NCI-H2227 treated with DMSO at 0.1 percent for 48 hours (cell line): Measurements from ENCODE around the gene CFAP206.

Experiments
- DNase-seq: peaks from one replicate; lab custom pipeline; 2025; lab: John Stamatoyannopoulos, UW

CFAP206 gene

GRCh38 chr6:87407901-87408720 lies at the start of gene CFAP206:
CFAP206 (plus strand) TSS chr6:87407972; CDS start chr6:87409840, 1,868 bp downstream.
- peak; percentile 80 for DNase-seq

DNA sequence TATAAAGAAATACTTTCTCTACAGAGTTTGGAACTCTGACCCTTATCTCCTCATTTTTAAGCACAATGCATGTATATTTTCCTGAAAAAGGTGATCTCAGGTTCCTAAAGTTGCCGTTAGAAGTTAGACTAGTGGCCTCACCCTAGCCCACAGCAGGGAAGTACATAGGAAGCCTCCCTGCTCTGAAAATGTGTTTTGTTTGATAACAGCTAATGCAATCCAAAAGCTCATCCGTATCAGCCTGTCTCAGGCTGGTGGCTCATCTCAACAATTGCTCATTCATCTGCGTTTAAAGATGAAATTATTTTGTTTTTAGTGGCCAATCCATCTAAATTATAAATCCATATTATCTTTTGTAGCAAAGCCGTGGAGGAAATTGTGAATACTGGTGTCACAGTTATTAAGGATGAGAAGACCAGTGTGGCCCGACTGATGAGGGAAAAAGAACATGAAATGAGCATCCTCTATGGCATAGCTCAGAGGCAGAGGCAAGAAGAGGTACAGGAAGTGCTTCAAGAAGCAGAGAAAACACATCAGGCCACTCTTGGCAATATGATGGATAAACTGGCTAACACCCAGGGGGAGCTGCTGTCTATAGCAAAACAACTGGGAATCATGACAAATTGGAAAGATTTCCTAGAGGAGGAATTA lies 43.0 kb upstream of the CFAP206 start:
- DNase-seq, result no peak

GRCh38 chr6:87366072-87366827 lies 41.5 kb upstream of the CFAP206 start:
- no peak for DNase-seq

GRCh38 chr6:87366899-87367298 lies 40.9 kb upstream of the CFAP206 start:
- DNase-seq, result no peak

DNA sequence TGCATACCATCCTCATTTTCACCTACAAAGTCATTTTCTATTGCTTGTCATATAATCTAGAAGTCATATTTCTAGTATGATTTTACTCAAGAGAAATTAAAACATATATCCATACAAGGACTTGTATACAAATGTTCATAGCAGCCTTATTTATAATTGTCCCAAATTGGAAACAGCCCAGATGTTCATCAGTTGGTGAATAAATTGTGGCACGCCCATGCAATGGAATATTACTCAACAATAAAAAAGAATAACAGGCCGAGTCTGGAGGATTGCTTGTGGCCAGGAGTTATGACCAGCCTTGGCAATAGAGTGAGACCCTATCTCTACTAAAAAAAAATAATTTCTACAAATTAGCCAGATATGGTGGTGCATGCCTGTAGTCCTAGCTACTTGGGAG lies 34.4 kb upstream of the CFAP206 start:
- no peak for DNase-seq

DNA sequence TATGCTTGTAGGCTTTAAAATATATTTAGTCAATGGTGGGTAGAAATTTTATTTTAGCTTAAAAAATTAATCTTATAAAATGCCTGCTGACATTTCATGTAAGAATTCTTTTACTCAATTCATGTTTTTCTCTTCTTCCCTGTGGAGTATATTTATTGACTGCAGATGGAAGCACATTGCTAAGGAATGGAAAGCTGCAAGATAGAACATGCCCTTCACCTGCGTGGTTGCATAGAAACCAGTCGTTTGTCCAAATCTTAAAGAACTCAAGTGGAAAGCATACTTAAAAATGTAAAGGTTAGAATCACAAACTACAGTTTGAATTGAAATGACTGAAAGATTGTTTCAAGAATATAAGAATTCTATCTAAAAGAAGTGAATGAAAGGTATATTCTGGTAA lies 32.5 kb upstream of the CFAP206 start:
- no peak for DNase-seq

DNA sequence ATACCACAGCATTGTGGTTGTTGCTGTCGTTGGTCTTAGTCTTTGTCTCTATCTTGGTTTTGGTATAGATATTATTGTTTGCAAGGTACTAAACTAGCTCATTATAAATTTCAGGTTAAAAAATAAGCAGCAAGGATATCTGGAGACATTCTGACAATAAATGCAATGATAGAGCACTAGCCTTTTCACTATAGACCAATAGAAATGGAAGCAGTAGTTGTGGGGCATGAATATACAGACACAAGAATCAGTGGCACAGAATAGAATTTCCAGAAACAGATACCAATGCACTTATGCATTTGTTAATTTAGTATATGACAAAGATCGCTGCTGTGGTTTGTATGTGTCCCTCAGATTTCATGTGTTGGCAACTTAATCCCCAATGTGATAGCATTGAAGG lies 31.1 kb upstream of the CFAP206 start:
- DNase-seq, result no peak

DNA sequence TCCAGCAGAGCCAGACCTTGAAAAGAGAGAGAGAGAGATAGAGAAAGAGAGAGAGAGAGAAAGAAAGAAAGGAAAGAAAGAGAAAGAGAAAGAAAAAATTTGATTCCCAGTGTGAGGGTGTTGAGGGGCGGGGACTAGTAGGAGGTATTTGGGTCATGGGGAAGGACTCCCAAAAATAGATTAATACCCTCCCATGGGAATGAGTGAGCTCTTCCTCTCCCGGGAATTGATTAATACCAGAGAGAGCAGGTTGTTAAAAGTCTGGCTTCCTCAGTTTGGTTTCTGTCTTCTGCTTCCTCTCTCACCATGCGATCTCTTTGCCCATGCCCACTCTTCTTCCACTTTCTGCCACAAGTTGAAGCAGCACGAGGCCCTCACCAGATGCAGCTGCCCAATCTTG lies 28.8 kb upstream of the CFAP206 start:
- no peak for DNase-seq

- no peak for DNase-seq
Measured at GRCh38 chr6:87382861-87383260, 24.9 kb upstream of the CFAP206 start.

DNA sequence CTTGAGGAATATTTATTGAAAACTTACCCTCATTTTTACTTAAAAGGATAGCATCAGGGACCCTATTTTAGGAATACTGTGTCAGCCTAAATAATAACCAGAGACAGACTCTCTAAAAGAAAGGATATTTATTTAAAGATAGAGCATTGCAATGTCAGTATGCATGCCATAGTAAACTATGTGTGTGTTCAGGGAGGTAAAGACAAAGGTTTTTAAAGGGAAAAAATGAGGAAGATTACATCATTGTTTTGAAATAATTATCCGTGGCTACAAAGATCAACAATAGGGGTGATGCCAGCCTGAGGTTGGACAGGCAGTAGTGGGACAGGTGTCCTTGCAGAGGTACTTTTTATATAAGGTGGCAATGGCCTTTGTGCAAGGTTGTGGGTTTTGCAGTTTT lies 23.7 kb upstream of the CFAP206 start:
- no peak for DNase-seq

- DNase-seq, result no peak
Measured at GRCh38 chr6:87384449-87384848, 23.3 kb upstream of the CFAP206 start.

DNA sequence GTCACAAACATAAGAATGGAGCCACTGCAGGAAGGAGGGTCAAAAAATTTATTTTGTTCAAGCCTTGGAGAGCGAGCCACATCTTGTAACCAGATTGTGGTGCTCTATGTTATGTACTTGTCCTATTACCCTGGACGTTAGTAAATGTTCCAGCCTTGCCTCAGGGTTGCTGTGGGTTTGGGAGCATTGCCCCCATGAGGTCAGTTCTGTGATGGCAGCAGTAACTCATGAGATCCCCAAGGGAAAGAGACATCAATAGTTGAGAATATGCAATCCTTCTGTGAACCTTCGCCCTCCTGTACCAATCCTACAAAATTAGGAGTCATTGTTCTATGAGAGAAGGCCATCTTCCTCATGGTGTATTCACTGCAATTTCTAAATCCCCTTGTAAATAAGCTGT lies 16.4 kb upstream of the CFAP206 start:
- DNase-seq, result no peak

DNA sequence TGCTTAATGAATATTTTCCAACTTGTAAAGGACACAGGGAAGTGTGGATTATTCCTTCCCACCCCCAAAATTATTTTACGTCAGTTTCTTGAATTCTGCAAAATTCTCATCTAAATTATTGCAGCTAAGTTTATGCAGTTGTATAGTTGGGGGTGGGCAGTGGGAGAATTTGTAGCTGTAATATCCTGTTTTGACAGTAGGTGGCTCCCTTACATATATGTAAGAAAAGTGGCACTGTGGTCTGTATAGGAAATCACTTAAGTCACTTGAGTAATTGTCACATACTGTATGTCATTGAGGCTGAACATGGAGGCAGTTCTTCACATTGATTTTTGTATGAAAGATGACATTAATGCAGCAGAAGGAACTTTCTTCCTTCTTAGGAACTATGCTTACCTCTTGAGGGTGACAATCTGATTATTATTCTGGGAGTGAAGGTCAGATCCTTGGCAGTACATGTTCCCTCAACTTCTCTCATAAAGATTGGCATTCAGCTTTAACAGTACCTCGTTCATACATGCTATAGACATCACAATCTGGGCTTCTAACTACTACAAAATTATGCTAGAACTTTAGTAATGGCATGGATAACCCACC lies 14.6 kb upstream of the CFAP206 start:
- peak; percentile 49 for DNase-seq

DNA sequence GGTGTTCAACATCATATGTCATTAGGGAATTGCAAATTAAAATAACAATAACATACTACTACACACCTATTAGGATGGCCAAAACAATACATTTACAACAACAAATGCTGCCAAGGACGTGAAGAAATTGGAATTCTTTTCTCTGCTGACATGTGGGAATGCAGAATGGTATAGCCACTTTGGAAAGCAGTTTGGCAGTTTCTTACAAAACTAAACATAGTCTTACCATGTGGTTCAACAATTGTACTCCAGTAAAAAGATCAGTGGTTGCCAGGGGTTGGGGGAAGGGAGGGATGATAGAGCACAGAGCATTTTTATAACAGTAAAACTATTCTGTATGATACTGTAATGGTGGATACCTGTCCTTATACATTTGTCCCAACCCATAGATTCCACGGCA lies 12.3 kb upstream of the CFAP206 start:
- no peak for DNase-seq

DNA sequence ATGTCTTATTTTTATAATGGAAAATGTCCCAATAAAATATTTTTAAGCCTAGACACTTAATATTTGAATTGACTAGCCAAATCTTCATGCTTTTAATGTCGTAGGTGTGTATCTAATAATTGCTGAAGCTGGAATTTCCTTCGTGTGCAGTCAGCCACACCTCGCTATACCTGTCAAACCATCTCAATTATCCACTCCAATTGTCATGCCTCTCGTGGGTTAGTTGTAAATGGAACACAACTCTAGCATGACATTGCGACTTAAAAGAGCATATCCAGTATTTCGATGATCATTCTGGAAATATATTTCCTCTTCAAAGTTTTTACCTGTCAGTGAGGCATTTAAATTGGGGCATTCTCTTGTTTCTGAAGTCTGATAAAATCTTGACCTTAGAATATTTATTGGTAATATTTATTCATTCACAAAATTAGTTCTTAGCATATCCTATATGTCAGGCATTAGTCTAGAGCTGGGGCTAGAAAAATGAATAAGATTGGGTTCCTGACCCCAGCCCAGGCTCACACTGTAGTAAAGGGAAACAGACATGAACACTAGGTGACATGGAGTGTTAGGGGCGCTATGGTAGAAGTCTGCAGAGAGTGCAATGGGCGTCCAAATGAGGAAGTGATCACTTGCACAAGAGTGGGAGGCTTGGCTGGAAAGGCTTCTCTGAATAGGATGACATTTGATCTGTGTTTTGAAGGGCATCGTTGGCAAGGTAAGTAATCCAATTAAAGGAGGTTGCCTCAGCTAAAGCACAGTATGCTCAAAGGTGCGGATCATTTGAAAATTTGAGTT lies 11.0 kb upstream of the CFAP206 start:
- DNase-seq, result no peak

- no peak for DNase-seq
Measured at GRCh38 chr6:87397656-87398055, 10.1 kb upstream of the CFAP206 start.

- DNase-seq, result no peak
Measured at GRCh38 chr6:87401832-87402231, 5.9 kb upstream of the CFAP206 start.

GRCh38 chr6:87407561-87407900 lies 241 bp upstream of the CFAP206 start:
- peak; percentile 64 for DNase-seq

GRCh38 chr6:87408721-87409155 lies 966 bp downstream of the CFAP206 start:
- peak; percentile 52 for DNase-seq

DNA sequence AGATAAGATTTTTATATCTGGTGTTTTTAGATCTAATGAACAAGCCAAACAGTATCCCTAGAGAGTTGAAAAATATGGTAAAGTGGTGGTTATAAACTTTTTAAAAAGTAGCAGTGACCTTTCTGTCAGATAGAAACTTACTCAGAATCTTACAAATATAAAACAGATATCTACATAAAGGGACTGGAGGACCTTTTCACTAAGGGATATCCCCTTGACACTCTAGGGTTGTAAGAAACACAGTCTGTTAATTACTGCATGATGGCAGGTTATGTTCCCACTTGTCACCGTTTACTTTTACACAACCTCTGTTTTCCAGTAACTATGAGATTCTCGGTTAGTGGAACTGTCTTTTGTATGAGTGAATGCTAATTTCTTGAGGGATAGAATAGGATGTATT lies 11.5 kb downstream of the CFAP206 start:
- DNase-seq, result no peak

- DNase-seq, result no peak
Measured at GRCh38 chr6:87420360-87420759, 12.6 kb downstream of the CFAP206 start.

DNA sequence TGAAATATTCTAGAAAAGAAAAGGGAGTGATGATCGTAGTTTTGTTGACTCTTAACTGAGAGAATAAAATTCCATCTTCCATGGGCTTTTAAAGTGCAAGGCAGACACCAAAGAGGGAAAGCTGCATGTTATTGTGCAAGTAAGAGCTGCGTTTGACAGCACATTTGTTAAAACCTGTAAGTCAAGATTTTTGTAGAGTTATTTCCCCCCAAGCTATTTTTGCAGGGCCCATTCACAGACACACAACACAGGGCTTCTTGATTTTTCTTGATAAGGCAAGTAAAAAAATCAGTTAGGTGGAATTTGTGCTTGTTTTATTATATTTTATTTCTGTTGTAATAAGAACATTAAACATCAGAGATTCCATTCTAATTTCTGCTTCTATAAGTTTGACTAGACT lies 13.8 kb downstream of the CFAP206 start:
- DNase-seq, result no peak
